ENCODE measurements around the gene ANKRD12. TPM values are rescaled to one million over a fixed set of nuclear protein-coding genes. Genes with fewer than 3 reads are reported as not detected.

ANKRD12 gene
- total and polyA plus RNA-seq, 7 donors = 5.1 to 132 (median 88.5) TPM

DNA sequence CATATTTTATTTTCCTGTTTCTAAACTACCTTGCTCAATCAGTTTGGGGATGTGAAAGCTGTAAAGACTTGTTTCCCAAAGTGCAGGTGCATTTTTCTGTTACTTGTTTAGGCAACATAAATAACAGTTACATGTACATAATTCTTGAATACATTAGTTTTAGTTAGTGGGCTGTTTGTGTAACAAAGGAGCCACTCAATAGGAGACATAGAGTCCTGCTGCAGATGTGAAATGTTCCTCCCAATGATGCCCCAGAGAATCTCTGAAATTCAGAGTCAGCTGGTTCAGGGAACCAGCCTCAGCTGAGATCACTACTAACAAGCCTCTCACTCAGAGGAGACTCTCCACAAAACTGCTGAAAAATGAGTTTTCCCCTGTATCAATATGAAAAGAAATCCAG lies 106.4 kb downstream of the ANKRD12 start:
- peaks cover 0 to 38% (median 4%) of the 10 kb centered on the region in 4 donors for H3K36me3 ChIP-seq
- H3K27ac ChIP-seq = no peak overlapping the region
- no peaks in the 10 kb centered on the region for H3K9me3 ChIP-seq
- TF ChIP-seq EP300 (IDR thresholded peaks at IDR 0.05) (no peak), POLR2A (IDR thresholded peaks at IDR 0.05) (no peak), POLR2AphosphoS5 (IDR thresholded peaks at IDR 0.05) (no peak)
- TF ChIP-seq, protein P1, sequence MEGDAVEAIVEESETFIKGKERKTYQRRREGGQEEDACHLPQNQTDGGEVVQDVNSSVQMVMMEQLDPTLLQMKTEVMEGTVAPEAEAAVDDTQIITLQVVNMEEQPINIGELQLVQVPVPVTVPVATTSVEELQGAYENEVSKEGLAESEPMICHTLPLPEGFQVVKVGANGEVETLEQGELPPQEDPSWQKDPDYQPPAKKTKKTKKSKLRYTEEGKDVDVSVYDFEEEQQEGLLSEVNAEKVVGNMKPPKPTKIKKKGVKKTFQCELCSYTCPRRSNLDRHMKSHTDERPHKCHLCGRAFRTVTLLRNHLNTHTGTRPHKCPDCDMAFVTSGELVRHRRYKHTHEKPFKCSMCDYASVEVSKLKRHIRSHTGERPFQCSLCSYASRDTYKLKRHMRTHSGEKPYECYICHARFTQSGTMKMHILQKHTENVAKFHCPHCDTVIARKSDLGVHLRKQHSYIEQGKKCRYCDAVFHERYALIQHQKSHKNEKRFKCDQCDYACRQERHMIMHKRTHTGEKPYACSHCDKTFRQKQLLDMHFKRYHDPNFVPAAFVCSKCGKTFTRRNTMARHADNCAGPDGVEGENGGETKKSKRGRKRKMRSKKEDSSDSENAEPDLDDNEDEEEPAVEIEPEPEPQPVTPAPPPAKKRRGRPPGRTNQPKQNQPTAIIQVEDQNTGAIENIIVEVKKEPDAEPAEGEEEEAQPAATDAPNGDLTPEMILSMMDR (IDR thresholded peaks at IDR 0.05) = no peak
- DNase-seq = no peak
- intact Hi-C loops (cut with DNase I) = no loop called here
- no peak overlapping the region for H3K4me3 ChIP-seq
- H3K27me3 ChIP-seq = no peaks in the 10 kb centered on the region
- no peaks in the 10 kb centered on the region for H3K4me1 ChIP-seq

DNA sequence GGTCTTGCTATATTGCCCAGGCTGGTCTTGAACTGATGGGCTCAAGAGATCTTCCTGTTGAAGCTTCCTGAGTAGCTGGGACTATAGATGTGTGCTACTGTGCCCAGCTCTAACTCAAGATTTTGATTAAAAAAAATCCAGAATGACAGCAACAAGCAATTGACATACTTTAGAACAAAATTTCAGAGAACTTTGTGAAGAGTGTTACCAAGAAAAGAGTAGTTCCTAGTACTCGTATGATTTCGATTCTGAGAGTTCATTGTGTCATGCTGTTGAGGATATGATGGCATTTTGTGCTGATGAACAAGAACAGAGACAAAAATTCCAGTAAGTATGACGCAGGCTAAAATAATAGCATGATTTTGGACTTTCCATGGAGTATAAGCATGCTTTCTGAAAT lies 107.8 kb downstream of the ANKRD12 start:
- Histone ChIP-seq H3K27me3 (no peaks in the 10 kb centered on the region), H3K9me3 (no peaks in the 10 kb centered on the region), H3K4me3 (no peak overlapping the region), H3K36me3 (peaks cover 0 to 30% (median 4%) of the 10 kb centered on the region in 4 donors), H3K27ac (no peak overlapping the region), H3K4me1 (no peaks in the 10 kb centered on the region)
- DNase-seq = no peak
- intact Hi-C loops (cut with DNase I) = no loop called here
- WGBS, 2 donors = 94 to 95% methylated on average over 3 of the region's 3 CpGs
- no peak for TF ChIP-seq EP300 (IDR thresholded peaks at IDR 0.05)
- TF ChIP-seq, protein P1 (IDR thresholded peaks at IDR 0.05) = no peak
- no peak for TF ChIP-seq POLR2AphosphoS5 (IDR thresholded peaks at IDR 0.05)
- TF ChIP-seq POLR2A (IDR thresholded peaks at IDR 0.05) = no peak

DNA sequence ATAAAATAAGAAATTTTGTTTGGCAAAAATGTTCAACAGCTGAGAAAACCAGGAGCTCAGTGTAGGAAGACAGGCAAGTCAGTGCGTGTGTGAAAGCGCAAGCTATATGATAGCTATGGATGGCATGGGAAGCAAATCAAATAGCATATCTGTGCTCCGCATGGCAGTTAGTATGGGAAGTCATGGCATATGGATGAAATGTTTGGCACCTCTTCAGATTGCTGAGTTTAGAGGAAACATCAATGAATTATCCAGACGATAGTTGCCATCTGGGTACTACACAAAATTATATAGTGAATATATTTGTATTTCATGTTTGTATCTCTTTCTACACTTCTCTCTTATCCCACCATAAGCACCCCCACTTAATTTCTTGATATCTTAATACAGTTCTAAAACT lies 112.1 kb downstream of the ANKRD12 start:
- no peaks in the 10 kb centered on the region for H3K27me3 ChIP-seq
- peaks cover 0 to 9% (median 0%) of the 10 kb centered on the region in 4 donors for H3K36me3 ChIP-seq
- no peaks in the 10 kb centered on the region for H3K9me3 ChIP-seq
- no peak overlapping the region for H3K4me3 ChIP-seq
- DNase-seq = no peak
- no peak overlapping the region for H3K27ac ChIP-seq
- TF ChIP-seq, protein P1 (IDR thresholded peaks at IDR 0.05) = no peak
- TF ChIP-seq EP300 (IDR thresholded peaks at IDR 0.05) (no peak), POLR2A (IDR thresholded peaks at IDR 0.05) (no peak), POLR2AphosphoS5 (IDR thresholded peaks at IDR 0.05) (no peak)
- 98% methylated on average over 4 of the region's 4 CpGs for WGBS, 2 donors
- intact Hi-C loops (cut with DNase I) = no loop called here
- no peaks in the 10 kb centered on the region for H3K4me1 ChIP-seq

DNA sequence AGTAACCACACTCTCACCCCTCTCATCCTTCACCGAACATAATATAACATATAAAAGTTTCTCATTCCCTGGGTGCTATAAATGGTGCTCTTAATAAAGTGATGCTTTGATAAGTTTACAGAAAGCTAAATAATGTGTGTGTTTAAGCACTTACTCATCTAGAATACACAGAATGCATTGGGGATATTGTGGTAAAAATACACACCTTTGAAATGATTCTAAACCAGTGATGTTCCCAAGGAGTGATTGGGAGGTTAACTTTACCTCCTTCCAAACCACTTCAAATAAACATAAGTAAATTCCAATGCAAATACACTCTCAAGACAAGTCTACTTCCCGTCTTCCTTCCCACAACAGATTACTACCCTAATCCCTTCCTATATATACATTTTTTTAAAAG lies 112.7 kb downstream of the ANKRD12 start:
- WGBS, 2 donors = 91 to 94% methylated on average over 2 of the region's 2 CpGs
- no peaks in the 10 kb centered on the region for H3K4me1 ChIP-seq
- TF ChIP-seq POLR2AphosphoS5 (IDR thresholded peaks at IDR 0.05) = no peak
- TF ChIP-seq, protein P1 (IDR thresholded peaks at IDR 0.05) = no peak
- no peak for TF ChIP-seq POLR2A (IDR thresholded peaks at IDR 0.05)
- TF ChIP-seq EP300 (IDR thresholded peaks at IDR 0.05) = no peak
- DNase-seq = no peak
- intact Hi-C loops (cut with DNase I) = no loop called here
- no peak overlapping the region for H3K4me3 ChIP-seq
- H3K36me3 ChIP-seq = peaks cover 0 to 9% (median 0%) of the 10 kb centered on the region in 4 donors
- H3K9me3 ChIP-seq = no peaks in the 10 kb centered on the region
- H3K27me3 ChIP-seq = no peaks in the 10 kb centered on the region
- H3K27ac ChIP-seq = no peak overlapping the region

DNA sequence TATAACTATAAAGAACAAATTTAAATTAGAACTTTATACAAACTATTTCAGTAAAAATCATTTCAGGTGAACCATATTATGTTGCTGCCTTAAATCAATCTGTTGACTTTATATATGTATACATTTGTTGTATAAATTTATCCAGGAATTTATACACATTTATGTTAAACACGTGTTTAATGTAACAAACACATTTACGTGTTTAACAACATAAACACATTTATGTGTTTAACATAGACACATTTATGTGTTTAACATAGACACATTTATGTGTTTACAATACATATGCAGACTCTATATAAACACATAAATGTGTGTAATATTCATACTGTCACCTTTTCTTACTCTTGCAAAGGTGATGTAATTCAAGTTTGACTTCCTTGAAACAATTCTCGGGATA lies 122.6 kb downstream of the ANKRD12 start:
- no peak for DNase-seq
- no peaks in the 10 kb centered on the region for H3K9me3 ChIP-seq
- TF ChIP-seq, protein P1 (IDR thresholded peaks at IDR 0.05) = no peak
- no peak for TF ChIP-seq POLR2AphosphoS5 (IDR thresholded peaks at IDR 0.05)
- TF ChIP-seq EP300 (IDR thresholded peaks at IDR 0.05) = no peak
- TF ChIP-seq POLR2A (IDR thresholded peaks at IDR 0.05) = no peak
- intact Hi-C loops (cut with DNase I) = no loop called here
- H3K27me3 ChIP-seq = no peaks in the 10 kb centered on the region
- no peak overlapping the region for H3K27ac ChIP-seq
- peaks cover 0 to 16% (median 6%) of the 10 kb centered on the region in 4 donors for H3K36me3 ChIP-seq
- WGBS, 2 donors = 58 to 73% methylated on average over 3 of the region's 3 CpGs
- H3K4me1 ChIP-seq = no peaks in the 10 kb centered on the region
- no peak overlapping the region for H3K4me3 ChIP-seq

All from sigmoid colon (tissue), 7 donors.